H1 (cell line): ENCODE measurements around the gene KCNQ2. TPM values are rescaled to one million over a fixed set of nuclear protein-coding genes. Genes with fewer than 3 reads are reported as not detected.

Experiments
- polyA plus RNA-seq, 7 experiments: library from polyadenylated mRNA; depleted of rRNA in 3 of 7; stranded (reverse) in 5 of 7; unstranded in 2 of 7; fragments of >200 nt in 5 of 7; fragments of 200-250 nt in 2 of 7; gene quantifications; 1 replicate in 5 of 7; 2 replicates in 1 of 7; 4 replicates in 1 of 7; pipeline versions ENCODE4 v1.2.1 to v1.2.3, GENCODE V29; 2011 to 2013; ENCODE audit warnings: missing spikeins in 2 of 7, mixed read lengths in 2 of 7
- total RNA-seq: library from RNA; stranded (reverse); fragmentation: NEBNext Ultra II Directional; extraction: Animal tissue kit (Norgen Biotek cat#: 25700); gene quantifications from 2 replicates; pipeline ENCODE4 v1.2.1, GENCODE V29; 2021
- TF ChIP-seq, protein P1 (sequence below): fragments of 300-600 bp; sonication (generic); IDR thresholded peaks from 2 replicates; pipeline ENCODE4 v1.7.1; 2012; ENCODE audit warnings: low read length, moderate library complexity, mild to moderate bottlenecking, inconsistent platforms; ENCODE audit not compliant: insufficient replicate concordance

KCNQ2 gene
- total and polyA plus RNA-seq, 2 of the 8 experiments (the other 6 are each of a cell fraction or from before 2014, with no cell fraction given): 82.6 to 243 TPM

- TF ChIP-seq, protein P1, sequence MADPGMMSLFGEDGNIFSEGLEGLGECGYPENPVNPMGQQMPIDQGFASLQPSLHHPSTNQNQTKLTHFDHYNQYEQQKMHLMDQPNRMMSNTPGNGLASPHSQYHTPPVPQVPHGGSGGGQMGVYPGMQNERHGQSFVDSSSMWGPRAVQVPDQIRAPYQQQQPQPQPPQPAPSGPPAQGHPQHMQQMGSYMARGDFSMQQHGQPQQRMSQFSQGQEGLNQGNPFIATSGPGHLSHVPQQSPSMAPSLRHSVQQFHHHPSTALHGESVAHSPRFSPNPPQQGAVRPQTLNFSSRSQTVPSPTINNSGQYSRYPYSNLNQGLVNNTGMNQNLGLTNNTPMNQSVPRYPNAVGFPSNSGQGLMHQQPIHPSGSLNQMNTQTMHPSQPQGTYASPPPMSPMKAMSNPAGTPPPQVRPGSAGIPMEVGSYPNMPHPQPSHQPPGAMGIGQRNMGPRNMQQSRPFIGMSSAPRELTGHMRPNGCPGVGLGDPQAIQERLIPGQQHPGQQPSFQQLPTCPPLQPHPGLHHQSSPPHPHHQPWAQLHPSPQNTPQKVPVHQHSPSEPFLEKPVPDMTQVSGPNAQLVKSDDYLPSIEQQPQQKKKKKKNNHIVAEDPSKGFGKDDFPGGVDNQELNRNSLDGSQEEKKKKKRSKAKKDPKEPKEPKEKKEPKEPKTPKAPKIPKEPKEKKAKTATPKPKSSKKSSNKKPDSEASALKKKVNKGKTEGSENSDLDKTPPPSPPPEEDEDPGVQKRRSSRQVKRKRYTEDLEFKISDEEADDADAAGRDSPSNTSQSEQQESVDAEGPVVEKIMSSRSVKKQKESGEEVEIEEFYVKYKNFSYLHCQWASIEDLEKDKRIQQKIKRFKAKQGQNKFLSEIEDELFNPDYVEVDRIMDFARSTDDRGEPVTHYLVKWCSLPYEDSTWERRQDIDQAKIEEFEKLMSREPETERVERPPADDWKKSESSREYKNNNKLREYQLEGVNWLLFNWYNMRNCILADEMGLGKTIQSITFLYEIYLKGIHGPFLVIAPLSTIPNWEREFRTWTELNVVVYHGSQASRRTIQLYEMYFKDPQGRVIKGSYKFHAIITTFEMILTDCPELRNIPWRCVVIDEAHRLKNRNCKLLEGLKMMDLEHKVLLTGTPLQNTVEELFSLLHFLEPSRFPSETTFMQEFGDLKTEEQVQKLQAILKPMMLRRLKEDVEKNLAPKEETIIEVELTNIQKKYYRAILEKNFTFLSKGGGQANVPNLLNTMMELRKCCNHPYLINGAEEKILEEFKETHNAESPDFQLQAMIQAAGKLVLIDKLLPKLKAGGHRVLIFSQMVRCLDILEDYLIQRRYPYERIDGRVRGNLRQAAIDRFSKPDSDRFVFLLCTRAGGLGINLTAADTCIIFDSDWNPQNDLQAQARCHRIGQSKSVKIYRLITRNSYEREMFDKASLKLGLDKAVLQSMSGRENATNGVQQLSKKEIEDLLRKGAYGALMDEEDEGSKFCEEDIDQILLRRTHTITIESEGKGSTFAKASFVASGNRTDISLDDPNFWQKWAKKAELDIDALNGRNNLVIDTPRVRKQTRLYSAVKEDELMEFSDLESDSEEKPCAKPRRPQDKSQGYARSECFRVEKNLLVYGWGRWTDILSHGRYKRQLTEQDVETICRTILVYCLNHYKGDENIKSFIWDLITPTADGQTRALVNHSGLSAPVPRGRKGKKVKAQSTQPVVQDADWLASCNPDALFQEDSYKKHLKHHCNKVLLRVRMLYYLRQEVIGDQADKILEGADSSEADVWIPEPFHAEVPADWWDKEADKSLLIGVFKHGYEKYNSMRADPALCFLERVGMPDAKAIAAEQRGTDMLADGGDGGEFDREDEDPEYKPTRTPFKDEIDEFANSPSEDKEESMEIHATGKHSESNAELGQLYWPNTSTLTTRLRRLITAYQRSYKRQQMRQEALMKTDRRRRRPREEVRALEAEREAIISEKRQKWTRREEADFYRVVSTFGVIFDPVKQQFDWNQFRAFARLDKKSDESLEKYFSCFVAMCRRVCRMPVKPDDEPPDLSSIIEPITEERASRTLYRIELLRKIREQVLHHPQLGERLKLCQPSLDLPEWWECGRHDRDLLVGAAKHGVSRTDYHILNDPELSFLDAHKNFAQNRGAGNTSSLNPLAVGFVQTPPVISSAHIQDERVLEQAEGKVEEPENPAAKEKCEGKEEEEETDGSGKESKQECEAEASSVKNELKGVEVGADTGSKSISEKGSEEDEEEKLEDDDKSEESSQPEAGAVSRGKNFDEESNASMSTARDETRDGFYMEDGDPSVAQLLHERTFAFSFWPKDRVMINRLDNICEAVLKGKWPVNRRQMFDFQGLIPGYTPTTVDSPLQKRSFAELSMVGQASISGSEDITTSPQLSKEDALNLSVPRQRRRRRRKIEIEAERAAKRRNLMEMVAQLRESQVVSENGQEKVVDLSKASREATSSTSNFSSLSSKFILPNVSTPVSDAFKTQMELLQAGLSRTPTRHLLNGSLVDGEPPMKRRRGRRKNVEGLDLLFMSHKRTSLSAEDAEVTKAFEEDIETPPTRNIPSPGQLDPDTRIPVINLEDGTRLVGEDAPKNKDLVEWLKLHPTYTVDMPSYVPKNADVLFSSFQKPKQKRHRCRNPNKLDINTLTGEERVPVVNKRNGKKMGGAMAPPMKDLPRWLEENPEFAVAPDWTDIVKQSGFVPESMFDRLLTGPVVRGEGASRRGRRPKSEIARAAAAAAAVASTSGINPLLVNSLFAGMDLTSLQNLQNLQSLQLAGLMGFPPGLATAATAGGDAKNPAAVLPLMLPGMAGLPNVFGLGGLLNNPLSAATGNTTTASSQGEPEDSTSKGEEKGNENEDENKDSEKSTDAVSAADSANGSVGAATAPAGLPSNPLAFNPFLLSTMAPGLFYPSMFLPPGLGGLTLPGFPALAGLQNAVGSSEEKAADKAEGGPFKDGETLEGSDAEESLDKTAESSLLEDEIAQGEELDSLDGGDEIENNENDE: no peak
These were observed 63.8 kb downstream of the KCNQ2 start (continued) for GRCh38 chr20:63408684-63409046.
